ENCODE measurements around the gene SLCO2A1. TPM values are rescaled to one million over a fixed set of nuclear protein-coding genes. Genes with fewer than 3 reads are reported as not detected.

Gene SLCO2A1
- total and polyA plus RNA-seq, 2 experiments from 2014 or later, result 0.31 to 1.0 TPM

- H3K79me2 ChIP-seq (replicated peaks; ENCODE audit: insufficient read depth), result no peaks in the 10 kb centered on the region
- Mint-ChIP-seq H3K4me3 (no peak overlapping the region), H3K4me1 (peaks cover 17% of the 10 kb centered on the region; the same call in 2 of the 3 replicates), H3K27ac (no peak overlapping the region), H3K36me3 (ENCODE audit: low read depth) (no peaks in the 10 kb centered on the region), H3K9me3 (no peaks in the 10 kb centered on the region; the same call in 2 of the 3 replicates), H3K27me3 (ENCODE audit: insufficient read depth, low read depth, poor library complexity) (peaks cover 33% of the 10 kb centered on the region)
- no peak overlapping the region for H3K4me3 ChIP-seq
- H3K36me3 ChIP-seq (ENCODE audit: insufficient read depth), result no peaks in the 10 kb centered on the region
- DNase-seq (ENCODE audit: low spot score) (no peak), ATAC-seq (no peak)
- no peaks in the 10 kb centered on the region for H3F3A ChIP-seq (replicated peaks; ENCODE audit: low read depth)
- H2AFZ ChIP-seq, result no peak overlapping the region
- H3K27me3 ChIP-seq (ENCODE audit: insufficient read depth), result peaks cover 48% of the 10 kb centered on the region
- peaks cover 7% of the 10 kb centered on the region; the same call in 1 of the 2 replicates for H3K4me1 ChIP-seq (ENCODE audit: insufficient read depth)
- no peak overlapping the region for H3K4me2 ChIP-seq
- no peaks in the 10 kb centered on the region for H4K20me1 ChIP-seq (replicated peaks; ENCODE audit: insufficient read depth)
- H3K9me2 ChIP-seq (ENCODE audit: insufficient read depth), result no peaks in the 10 kb centered on the region
- H3K27ac ChIP-seq (ENCODE audit: low read depth), result no peak overlapping the region
- TF ChIP-seq NANOG (IDR thresholded peaks at IDR 0.05; ENCODE audit: borderline replicate concordance), result no peak
- TF ChIP-seq POLR2AphosphoS5 (IDR thresholded peaks at IDR 0.05; ENCODE audit: low read depth), result no peak
- TF ChIP-seq CTCF (conservative IDR thresholded peaks at IDR 0.05; ENCODE audit: low read depth in 2 of 2), result no peak
Measured at GRCh38 chr3:134027631-134028030, 2.1 kb downstream of the SLCO2A1 start.

- no peak overlapping the region for H3K4me2 ChIP-seq
- no peak overlapping the region for H3K27ac ChIP-seq (ENCODE audit: low read depth)
- no peaks in the 10 kb centered on the region for H3F3A ChIP-seq (replicated peaks; ENCODE audit: low read depth)
- no peaks in the 10 kb centered on the region for H3K27me3 Mint-ChIP-seq (ENCODE audit: insufficient read depth, low read depth, poor library complexity)
- no peaks in the 10 kb centered on the region for H3K36me3 ChIP-seq (ENCODE audit: insufficient read depth)
- H3K79me2 ChIP-seq (replicated peaks; ENCODE audit: insufficient read depth), result no peaks in the 10 kb centered on the region
- ATAC-seq, result no peak
- no peaks in the 10 kb centered on the region for H3K4me1 ChIP-seq (ENCODE audit: insufficient read depth)
- no peaks in the 10 kb centered on the region for H3K9me3 Mint-ChIP-seq
- no peaks in the 10 kb centered on the region for H4K20me1 ChIP-seq (replicated peaks; ENCODE audit: insufficient read depth)
- no peaks in the 10 kb centered on the region for H3K9me2 ChIP-seq (ENCODE audit: insufficient read depth)
- no peak overlapping the region for H3K27ac Mint-ChIP-seq
- no peak for DNase-seq (ENCODE audit: low spot score)
- no peak overlapping the region for H3K4me3 Mint-ChIP-seq
- H3K4me3 ChIP-seq, result no peak overlapping the region
- no peak overlapping the region for H2AFZ ChIP-seq
- H3K27me3 ChIP-seq (ENCODE audit: insufficient read depth), result no peaks in the 10 kb centered on the region
- no peaks in the 10 kb centered on the region; the same call in 2 of the 3 replicates for H3K36me3 Mint-ChIP-seq (ENCODE audit: low read depth)
- peaks cover 4% of the 10 kb centered on the region; the same call in 1 of the 3 replicates for H3K4me1 Mint-ChIP-seq
- TF ChIP-seq NANOG (IDR thresholded peaks at IDR 0.05; ENCODE audit: borderline replicate concordance) (no peak), CTCF (conservative IDR thresholded peaks at IDR 0.05; ENCODE audit: low read depth in 2 of 2) (no peak), ZNF114 (CRISPR knock-in tag; IDR thresholded peaks at IDR 0.05) (no peak), EZH2phosphoT487 (IDR thresholded peaks at IDR 0.05; ENCODE audit: unreplicated experiment) (no peak), STAT1 (IDR thresholded peaks at IDR 0.05; ENCODE audit: unreplicated experiment) (no peak), CREB1 (CRISPR knock-in tag; IDR thresholded peaks at IDR 0.05; ENCODE audit: low read depth) (no peak), ZNF331 (CRISPR knock-in tag; IDR thresholded peaks at IDR 0.05; ENCODE audit: low read depth) (no peak), ETS1 (IDR thresholded peaks at IDR 0.05) (no peak), EZH2 (IDR thresholded peaks at IDR 0.05; ENCODE audit: low read depth, unreplicated experiment) (no peak), JUNB (IDR thresholded peaks at IDR 0.05; ENCODE audit: unreplicated experiment) (no peak)
Measured at GRCh38 chr3:134020135-134020680, 9.5 kb downstream of the SLCO2A1 start.

Measured in GM23338 (cell line).